NCI-H2107 treated with DMSO at 0.1 percent for 48 hours (cell line): ENCODE data around the gene AP1G2.

ENCODE experiments used
- DNase-seq: peaks from one replicate; lab custom pipeline; 2025; ENCODE audit not compliant: unreplicated experiment; lab: John Stamatoyannopoulos, UW

AP1G2 gene

DNA sequence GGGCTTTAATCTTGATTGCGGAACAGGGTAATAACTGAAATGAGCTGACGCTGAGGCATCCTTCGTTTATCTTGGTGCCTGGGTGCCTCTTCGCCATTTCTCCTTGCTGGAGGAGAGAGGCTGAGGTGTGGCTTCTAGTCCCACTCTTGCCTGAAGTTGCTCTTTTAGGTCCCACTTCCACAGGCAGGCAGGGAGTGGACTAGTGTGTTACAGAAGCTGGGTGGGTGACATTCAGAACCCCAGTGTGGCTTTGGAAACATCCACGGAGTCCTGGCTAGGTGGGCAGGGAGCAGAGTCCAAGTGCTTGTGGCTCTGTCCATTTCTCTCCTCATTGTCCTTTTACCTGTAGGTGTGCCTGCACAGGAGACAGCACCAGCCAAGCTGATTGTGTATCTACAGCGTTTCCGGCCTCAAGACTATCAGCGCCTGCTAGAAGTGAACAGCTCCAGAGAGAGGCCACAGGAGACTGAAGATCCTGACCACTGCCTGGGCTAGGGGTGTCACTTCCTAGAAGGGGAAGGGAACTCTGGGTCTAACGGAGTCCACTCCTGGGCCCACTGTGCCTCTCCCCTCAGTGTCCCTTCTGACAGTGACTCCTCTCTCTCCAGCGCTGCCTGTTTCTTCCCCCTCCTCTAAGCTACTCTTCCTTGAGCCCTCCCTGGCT lies 9.1 kb downstream of the AP1G2 start:
- no peak for DNase-seq

DNA sequence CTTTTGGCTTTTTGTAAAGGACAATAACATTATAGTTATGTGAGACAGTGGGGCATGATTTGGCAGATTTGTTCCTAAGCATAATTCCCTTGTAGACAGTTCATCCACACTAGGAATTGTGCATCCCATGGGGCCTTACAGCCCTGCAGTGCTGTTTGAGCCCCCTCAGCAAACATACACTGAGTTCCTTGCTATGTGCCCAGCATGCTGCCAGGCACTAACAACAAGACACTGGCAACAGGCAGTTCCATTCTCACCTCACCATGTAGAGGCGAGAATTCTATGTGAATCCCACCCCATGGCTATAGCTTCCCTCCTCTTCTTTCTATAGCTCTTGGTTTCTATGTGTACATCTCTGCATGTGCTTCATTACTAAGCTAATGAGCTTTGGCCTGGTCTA lies 9.6 kb downstream of the AP1G2 start:
- DNase-seq, result no peak

DNA sequence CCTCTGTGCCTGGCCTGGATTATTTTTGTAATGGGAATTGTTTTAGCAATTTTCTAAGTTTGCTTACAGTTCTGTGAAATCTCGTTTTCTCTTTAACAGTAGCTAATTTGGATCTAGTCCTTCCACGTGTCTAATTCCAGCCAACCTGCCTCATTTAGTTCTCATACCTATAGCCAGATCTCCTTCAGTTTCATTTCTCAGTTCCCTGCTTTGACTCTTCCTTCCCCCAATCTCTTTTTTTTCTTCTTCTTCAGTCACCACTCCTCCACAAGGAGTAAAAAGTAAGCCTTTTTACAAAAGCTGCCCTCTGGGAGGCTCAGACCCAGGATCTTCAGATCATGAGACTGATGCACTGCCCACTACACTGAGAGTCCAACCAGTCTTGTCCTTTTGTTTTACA lies 10.1 kb downstream of the AP1G2 start:
- DNase-seq, result no peak

DNA sequence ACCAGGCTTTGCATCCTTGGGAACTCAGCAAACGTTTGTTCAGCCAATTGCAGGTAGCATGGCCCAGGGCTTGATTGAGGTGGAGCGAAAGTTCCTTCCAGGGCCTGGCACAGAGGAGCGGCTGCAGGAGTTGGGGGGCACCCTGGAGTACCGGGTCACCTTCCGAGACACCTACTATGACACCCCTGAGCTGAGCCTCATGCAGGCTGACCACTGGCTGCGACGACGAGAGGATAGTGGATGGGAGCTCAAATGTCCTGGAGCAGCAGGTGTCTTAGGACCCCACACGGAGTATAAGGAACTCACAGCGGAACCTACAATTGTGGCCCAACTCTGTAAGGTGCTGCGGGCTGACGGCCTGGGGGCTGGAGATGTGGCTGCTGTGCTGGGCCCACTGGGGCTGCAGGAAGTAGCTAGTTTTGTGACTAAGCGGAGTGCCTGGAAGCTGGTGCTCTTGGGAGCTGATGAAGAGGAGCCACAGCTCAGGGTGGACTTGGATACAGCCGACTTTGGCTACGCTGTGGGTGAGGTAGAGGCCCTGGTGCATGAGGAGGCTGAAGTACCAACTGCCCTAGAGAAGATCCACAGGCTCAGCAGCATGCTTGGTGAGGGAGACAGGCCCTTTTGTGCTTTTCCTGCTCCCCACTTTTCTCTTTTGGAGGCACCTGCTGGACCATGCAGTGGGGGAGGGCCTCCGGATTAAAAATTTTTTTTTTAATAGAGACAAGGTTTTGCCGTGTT lies 10.7 kb downstream of the AP1G2 start:
- DNase-seq, result no peak

DNA sequence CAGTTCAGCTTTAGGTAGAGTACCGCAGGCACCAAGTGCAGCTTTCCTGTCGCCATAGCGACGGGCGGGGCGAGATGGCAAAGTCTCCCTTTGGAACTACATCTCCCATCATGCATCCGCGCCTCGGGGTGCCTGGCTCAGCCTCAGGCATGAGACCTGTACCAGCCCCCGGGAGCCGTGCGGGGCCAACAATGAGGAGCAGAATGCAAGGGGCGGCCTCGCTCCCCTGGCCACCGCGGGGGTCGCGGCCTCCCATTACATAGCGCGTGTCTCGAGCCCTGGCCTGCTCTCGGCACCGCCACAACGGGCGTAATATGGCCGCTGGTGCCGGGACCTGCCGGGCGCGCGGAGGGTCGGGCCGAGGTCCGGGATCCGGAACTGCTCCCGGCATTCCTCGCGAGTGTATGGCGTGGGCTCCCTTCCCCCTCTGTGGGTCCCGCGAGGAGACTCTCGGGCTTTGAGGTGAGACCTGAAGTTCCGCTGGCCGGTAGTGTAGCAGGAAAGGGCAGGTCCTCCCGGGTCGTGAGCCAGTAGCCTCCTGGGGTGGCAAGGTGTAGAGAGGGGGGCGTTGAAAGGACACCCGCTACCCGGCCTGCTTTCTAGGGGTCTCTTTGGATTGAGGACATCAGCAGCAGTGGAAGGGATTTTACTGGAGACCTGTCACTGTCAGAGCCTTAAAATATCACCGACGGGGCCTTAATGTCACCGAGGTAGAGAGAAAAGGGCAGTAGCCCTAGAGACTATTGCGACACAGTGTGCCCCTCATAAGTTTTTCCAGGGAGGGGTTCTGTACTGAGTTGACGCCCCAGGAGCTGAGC lies 11.5 kb downstream of the AP1G2 start, which contains the start of gene THTPA:
TSS of gene THTPA (plus strand) at position 390 of the 818 bp plus-strand sequence. CDS start 487 bp downstream, outside the sequence.
- peak; percentile 90 for DNase-seq

DNA sequence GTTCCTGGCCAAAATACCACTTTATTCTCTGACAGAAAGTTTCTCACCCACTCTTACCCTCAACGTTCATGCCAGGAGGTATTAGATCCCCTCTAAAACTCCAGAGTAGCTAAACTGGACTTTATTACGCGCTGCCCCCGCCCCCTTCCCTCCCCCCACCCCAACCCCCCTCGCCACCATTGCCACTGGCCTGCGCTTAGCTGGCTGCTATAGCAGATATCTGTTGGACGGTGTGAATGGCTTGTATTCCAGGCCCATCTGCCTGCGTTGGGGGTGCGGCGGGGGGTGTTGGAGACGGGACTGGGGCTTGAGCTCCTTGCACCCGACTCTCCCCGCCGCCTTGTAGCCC lies 12.1 kb downstream of the AP1G2 start:
- no peak for DNase-seq

DNA sequence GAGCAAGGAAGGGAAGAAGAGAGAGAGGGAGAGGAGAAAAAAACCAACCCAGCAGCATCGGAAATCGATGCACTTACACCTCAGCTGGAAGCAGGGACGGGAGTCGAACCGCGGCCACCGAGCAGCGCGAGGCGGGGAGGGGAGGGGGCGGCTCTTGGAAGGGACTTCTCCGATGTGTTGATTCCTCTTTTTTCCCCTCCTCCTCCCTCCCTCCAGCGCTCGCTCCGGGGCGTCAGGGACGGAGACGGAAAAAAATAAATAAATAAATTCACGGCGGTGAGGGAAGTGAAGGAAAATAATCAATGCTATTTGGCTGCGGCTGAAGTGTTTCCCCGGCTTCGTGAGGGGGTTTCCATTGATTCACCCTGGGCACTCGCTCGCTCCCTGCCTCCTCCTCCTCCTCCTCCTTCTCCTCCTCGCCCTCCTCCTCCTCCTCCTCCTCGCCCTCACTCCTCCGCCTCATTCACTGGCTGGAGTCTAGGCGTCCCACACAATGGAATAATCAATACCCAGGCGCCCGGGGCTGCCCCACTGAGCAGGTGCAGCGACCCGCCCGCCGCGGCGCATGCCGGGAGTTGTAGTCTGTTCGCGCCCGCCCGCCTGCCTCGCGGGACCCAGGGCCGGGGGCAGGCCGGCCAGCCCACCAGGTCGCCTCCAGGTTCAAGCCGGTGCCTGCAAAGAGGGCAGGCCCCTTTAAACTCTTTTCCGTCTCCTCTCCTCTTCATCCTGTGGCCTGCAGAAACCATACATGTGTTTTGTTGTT lies 16.1 kb downstream of the AP1G2 start, which contains the start of gene ZFHX2:
TSS of gene ZFHX2 (minus strand) at position 500 of the 763 bp plus-strand sequence. CDS start 16,440 bp downstream, outside the sequence.
- peak; percentile 93 for DNase-seq

DNA sequence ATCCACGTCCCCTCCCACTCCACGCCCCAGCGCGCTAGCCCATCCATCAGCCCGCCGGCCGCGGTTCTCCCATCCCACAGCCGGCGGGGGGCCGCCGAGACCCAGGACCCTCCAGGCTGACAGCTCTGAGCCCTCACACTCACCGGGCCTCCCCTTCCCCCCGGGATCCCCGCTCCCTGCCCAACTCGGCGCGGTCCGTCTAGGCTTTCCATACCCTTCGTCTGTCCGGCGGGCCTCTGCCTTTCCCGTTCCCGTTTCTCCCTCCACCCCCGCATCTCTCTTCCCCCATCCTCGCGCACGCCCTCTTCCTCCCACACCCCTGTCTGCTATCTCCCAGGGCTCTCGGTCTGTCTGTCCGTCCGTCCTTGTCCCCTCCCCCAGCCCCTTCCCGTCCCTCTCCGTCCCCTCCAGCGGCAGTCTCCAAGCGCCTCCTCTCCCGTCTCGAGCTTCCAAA lies 16.8 kb downstream of the AP1G2 start:
- no peak for DNase-seq

DNA sequence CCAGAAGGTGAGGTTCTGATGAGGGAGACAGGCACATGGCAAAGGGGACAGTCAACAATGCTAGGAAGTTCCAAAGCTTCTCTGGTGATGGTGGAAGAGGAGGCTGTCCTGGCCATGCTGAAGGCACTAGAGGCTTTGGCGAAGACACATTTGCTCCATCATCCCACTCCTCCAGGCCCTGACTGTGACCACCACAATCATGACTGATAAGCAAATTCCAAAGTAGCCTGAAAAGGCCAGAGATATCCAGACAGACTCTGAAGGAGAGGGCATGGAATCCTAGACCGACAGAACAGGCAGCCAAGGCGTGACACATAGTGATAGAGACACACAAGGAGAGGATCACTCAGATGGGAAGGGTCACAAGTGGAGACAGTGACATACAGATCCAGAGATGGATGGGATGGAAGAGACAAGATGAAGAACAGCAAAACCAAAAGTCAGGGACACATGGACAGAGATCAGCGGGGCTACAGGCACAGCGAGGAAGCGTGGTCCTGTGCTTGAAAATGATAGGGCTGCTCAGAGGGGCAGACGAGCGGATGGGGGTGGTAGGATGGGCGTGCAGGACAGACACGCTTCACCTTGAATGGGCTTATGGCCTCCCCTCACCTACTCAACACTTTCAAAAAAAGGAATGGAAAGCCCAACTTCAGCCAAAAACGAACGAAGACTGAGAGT lies 17.3 kb downstream of the AP1G2 start:
- DNase-seq, result no peak

DNA sequence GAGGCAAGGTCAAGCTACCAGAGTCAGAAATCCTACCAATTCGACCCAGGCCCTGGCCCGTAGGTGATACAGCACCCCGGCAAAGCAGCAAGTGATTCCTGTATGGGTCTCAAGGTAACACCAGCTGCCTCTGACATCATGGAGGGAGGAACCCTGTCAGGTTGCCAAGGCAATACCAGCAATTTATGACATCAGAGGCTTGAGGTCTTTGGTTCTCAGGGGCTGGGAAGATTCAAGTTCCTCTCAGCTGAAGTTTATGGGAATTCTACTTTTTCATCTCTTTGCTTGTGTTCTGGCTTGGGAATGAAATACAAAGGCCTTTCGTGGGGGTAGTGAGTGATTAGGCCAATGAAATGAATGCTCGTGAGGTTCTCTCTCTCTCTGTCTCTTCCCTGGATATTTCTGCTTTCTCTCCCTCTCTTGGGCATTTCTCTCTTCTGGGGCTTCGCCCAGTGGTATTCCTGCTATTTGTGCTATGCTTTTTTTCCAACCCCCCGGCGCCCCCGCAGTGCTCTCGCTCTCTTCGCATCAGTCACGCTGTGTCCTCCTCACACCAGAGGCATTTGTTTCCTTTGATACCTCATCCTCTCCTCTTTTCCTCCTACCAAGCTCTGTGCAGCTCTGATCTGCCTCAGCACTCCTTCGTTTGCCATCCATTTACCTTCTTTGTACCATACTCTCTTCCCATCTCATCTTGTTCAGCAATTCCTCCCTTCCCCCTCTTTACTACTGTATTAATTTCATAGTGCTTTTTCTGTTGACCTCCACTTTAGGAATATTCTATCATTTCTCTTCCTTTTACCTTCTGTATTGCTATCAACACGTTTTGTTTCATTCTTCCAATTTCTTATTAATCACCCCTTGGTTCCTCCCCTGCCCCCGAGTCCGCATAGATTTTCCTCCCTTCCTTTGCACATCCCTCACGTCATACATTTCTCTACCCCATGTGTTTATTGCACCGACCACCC lies 19.0 kb downstream of the AP1G2 start:
- no peak for DNase-seq

DNA sequence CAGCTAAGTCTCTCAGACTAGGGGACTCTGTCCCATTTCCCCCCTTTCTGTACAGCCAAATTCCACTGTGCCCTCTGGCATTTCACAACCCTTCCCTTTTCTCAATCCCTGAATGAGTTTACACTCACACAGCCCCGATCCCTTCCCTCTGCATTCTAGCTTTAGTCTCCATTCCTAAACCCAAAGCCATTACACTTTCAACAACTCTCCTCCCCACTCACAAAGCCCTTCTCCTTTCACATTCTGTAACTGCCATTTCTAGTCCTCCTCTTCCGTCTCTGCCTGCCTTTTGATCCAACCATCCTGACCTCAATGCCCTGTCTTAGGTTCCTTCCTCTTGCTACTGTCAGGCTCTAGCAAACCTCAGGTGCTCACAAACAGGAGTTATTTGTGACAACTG lies 19.7 kb downstream of the AP1G2 start:
- DNase-seq, result no peak

DNA sequence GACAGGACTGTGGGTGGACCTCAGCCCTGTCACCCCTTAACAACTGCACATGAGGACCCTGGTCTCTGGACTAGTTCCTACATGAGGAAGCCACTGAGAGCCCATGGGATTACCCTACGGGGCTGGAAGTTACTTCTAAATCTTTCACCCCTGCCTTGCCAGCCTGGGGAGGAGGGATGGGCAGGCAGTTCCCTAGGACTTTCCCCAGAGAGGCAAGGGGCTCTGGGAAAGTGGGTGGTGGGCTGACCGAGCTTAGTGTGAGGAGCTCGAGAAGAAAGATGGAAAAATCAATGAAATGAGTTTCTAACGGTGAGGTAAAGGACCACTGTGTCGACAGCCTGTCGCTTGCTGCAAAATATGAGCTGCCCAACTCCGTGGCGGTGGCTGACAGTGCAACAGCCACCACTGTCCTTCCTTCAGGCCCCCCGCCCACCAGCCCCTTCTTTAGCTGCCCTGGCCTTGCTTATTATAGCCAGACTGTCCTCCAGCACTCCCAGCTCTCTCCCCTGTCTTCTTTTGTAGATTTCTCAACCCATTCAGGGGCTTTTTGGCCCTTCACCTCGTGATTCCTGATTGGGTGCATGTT lies 21.0 kb downstream of the AP1G2 start:
- DNase-seq, result no peak

DNA sequence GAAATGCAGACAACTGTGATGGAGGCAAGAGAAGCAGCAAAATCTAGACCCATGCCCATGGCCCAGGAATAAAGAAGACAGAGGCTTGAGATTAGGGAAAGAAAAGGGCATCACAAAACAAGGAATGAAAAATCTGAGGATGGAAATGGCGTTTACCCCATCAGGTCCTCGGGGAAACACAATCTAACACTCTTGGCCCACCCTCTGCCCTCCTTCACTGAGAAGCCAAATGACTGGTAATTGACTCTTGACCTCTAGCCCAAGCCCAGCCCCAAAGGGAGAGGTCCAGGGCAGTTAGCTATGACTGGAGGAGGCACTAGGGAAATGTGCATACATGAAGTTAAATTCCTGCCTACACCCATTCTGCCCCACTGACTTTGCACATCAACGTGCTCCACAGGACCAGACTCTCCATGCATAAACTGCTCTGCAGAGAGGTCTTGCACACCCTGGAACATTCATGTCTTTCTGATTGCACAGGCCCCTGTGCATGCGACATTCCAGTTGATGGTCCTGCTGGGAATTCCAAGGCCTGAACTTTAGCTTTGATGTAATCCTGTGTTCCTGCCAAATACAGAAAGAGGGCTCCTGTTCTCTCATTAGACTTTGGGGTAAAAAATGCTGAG lies 21.7 kb downstream of the AP1G2 start:
- DNase-seq, result no peak

DNA sequence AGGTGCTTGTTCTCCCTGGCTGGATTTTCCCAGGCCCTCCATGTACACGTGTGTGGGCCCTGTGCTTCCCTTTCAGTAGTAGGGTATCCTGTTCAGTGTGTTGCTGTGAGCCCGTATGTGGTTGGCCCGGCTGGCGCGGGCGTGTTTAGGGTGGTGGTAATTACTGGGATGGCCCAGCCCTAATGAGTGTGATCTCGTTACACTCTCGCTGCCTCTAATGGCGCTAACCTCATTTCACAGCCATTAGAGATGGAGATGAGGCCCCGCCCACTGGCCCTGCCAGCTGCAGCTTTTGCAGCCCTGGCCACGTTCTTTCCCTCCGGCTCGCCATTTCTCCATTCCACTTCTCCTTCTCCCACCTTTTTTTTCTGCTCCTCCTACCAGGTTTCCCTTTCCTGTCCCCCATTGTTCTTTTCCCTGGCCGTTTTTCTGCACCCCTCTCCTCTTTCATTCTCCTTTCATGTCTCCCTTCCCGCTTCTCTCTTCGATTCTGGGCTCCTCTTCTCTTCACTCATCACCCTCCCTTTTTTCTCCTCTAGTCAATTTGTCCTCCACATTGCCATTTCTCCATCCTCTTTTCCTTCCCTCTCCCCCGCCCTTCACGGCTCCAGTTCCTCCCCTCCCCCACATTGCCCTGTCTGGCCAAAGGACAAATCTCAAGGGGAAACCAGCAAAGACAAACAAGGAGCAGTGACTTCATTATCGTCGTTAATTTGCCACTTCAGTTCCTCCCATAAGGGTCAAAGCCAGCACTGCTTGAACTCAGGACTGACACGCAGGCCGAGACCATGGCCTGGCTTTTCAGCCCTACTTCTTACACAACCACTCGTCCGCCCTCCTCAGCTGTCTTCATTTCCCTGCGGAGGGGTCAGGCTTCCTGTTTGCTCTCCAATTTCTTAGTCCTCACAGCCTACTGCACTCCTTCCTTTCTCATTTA lies 22.8 kb downstream of the AP1G2 start:
- peak; percentile 98 for DNase-seq

DNA sequence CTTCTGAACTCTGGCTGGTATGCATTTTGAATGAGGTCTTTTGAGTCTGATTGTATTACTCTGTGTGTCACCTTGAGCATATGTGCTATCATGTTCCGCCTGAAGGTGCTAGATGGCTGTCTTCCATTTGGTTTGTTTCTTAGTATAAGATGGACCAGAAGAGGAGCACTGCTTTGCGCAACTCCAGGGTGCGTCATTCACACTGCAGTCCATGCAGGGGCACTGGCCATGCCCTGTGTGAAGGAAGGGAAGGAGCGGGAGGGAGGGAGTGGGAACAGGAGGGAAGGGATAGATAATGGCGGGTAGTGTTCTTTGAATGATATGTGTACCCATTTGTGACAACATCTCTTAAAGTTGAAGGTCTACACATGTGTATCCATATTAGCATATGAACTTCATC lies 24.2 kb downstream of the AP1G2 start:
- DNase-seq, result no peak

DNA sequence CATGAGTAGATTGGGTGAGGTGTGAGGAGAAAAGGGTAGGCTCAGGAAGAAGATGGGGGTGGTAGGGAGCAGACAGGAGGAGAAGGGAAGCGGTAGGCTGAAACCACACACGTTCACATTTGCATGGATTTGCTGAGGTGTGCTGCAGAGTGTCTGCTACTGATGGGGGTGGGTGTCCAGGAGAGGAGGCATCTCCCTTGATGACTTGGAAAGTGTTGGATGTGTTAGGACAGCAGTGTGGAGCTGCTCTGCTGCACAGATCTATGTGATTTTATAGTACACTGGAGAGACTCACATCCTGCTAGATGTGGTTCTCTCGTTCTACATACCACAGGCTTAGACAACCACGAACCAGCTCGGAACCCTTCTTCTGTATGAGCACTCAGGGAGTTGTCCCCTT lies 25.3 kb downstream of the AP1G2 start:
- DNase-seq, result no peak

DNA sequence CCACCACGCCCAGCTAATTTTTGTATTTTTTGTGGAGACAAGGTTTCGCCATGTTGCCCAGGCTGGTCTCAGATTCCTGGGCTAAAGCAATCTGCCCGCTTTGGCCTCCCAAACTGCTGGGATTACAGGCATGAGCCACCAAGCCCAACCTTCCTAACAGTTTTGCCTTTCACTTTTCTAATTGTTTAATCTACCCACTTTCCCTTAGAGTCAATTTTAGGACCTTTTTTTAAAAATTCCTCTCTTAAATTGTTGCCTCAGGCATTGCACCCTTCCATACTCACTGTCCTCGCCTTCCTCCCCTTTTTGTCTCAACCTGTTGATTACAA lies 27.5 kb downstream of the AP1G2 start:
- DNase-seq, result no peak
